H9 (cell line): Measurements from ENCODE around the gene IL3RA. TPM values are rescaled to one million over a fixed set of nuclear protein-coding genes. Genes with fewer than 3 reads are reported as not detected.

Experiments
- DNase-seq: peaks from one replicate; pipeline ENCODE4 v3.0.0-alpha.2; 2017
- H2AFZ ChIP-seq: one replicate; pipeline ENCODE4 v1.6.1; 2013; ENCODE audit warnings: mild to moderate bottlenecking, low read length, control low read depth, moderate library complexity
- H2AK5ac ChIP-seq: 2 replicates; pipeline ENCODE4 v1.6.1; 2013; ENCODE audit warnings: low read length, control low read depth, mixed read lengths; ENCODE audit not compliant: insufficient read length
- H2BK120ac ChIP-seq: one replicate; pipeline ENCODE4 v1.6.1; 2013; ENCODE audit warnings: low read depth, mild to moderate bottlenecking, low read length, control low read depth, inconsistent platforms; ENCODE audit not compliant: poor library complexity, severe bottlenecking
- H2BK12ac ChIP-seq: 2 replicates; pipeline ENCODE4 v1.6.1; 2013; ENCODE audit warnings: low read length, control low read depth, mixed read lengths, low read depth; ENCODE audit not compliant: insufficient read length
- H2BK15ac ChIP-seq: 2 replicates; pipeline ENCODE4 v1.6.1; 2013; ENCODE audit warnings: low read depth, low read length, control low read depth
- H2BK20ac ChIP-seq: one replicate; pipeline ENCODE4 v1.6.1; 2013; ENCODE audit warnings: low read depth, mild to moderate bottlenecking, low read length, control low read depth, inconsistent platforms; ENCODE audit not compliant: poor library complexity, severe bottlenecking
- H2BK5ac ChIP-seq: 2 replicates; pipeline ENCODE4 v1.6.1; 2013; ENCODE audit warnings: low read length, control low read depth, mixed read lengths; ENCODE audit not compliant: insufficient read length
- H3K14ac ChIP-seq: 2 replicates; pipeline ENCODE4 v1.6.1; 2013; ENCODE audit warnings: low read length, control low read depth; ENCODE audit not compliant: insufficient read depth
- H3K18ac ChIP-seq: 2 replicates; pipeline ENCODE4 v1.6.1; 2013; ENCODE audit warnings: low read depth, mild to moderate bottlenecking, mixed read lengths, low read length, control low read depth; ENCODE audit not compliant: insufficient read length
- H3K23ac ChIP-seq: 2 replicates; pipeline ENCODE4 v1.6.1; 2013; ENCODE audit warnings: low read length, control low read depth, mixed read lengths, low read depth; ENCODE audit not compliant: insufficient read length
- H3K23me2 ChIP-seq: 2 replicates; pipeline ENCODE4 v1.6.1; 2013; ENCODE audit warnings: low read depth, mild to moderate bottlenecking, mixed read lengths, low read length, control low read depth; ENCODE audit not compliant: insufficient read length, poor library complexity, severe bottlenecking
- H3K27ac ChIP-seq: 2 replicates; pipeline ENCODE4 v1.5.1; 2013; ENCODE audit warnings: low read length, control low read depth, mixed read lengths, low read depth; ENCODE audit not compliant: insufficient read length
- H3K27me3 ChIP-seq: 2 replicates; pipeline ENCODE4 v1.6.1; 2013; ENCODE audit warnings: low read length, control low read depth, inconsistent platforms; ENCODE audit not compliant: insufficient read depth
- H3K4ac ChIP-seq: 2 replicates; pipeline ENCODE4 v1.6.1; 2013; ENCODE audit warnings: low read depth, mild to moderate bottlenecking, control low read depth, inconsistent platforms, low read length, moderate library complexity
- H3K4me1 ChIP-seq: 2 replicates; pipeline ENCODE4 v1.6.1; 2013; ENCODE audit warnings: low read length, control low read depth, inconsistent platforms; ENCODE audit not compliant: insufficient read depth
- H3K4me2 ChIP-seq: 2 replicates; pipeline ENCODE4 v1.6.1; 2013; ENCODE audit warnings: low read length, control low read depth, mixed read lengths; ENCODE audit not compliant: insufficient read length, insufficient read depth
- H3K56ac ChIP-seq: 2 replicates; pipeline ENCODE4 v1.6.1; 2013; ENCODE audit warnings: low read depth, mild to moderate bottlenecking, mixed read lengths, low read length, control low read depth; ENCODE audit not compliant: insufficient read length
- H3K79me1 ChIP-seq: 2 replicates; pipeline ENCODE4 v1.6.1; 2013; ENCODE audit warnings: low read depth, mild to moderate bottlenecking, moderate library complexity, low read length, control low read depth, inconsistent platforms; ENCODE audit not compliant: insufficient read depth, poor library complexity, severe bottlenecking
- H3K79me2 ChIP-seq: 2 replicates; pipeline ENCODE4 v1.6.1; 2013; ENCODE audit warnings: low read length, control low read depth, inconsistent platforms; ENCODE audit not compliant: insufficient read depth
- H3K9ac ChIP-seq: 2 replicates; pipeline ENCODE4 v1.6.1; 2013; ENCODE audit warnings: low read length, control low read depth, mixed read lengths; ENCODE audit not compliant: insufficient read length; ENCODE audit errors: extremely low read depth
- H3K9me3 ChIP-seq: one replicate; pipeline ENCODE4 v1.6.1; 2013; ENCODE audit warnings: low read depth, low read length, inconsistent platforms; ENCODE audit not compliant: control insufficient read depth
- H3T11ph ChIP-seq: one replicate; pipeline ENCODE4 v1.6.1; 2013; ENCODE audit warnings: mild to moderate bottlenecking, low read length, control low read depth, inconsistent platforms
- H4K20me1 ChIP-seq: one replicate; pipeline ENCODE4 v1.6.1; 2013; ENCODE audit not compliant: control insufficient read depth, insufficient read length, insufficient read depth
- H4K5ac ChIP-seq: 2 replicates; pipeline ENCODE4 v1.6.1; 2013; ENCODE audit warnings: low read depth, mild to moderate bottlenecking, mixed read lengths, low read length, control low read depth; ENCODE audit not compliant: insufficient read length
- H4K8ac ChIP-seq: replicated peaks from 2 replicates; pipeline ENCODE4 v1.6.1; 2013; ENCODE audit warnings: low read length, control low read depth, mixed read lengths, low read depth; ENCODE audit not compliant: insufficient read length
- H4K91ac ChIP-seq: 2 replicates; pipeline ENCODE4 v1.6.1; 2013; ENCODE audit warnings: low read depth, mild to moderate bottlenecking, moderate library complexity, mixed read lengths, low read length, control low read depth; ENCODE audit not compliant: insufficient read length
- H3K27ac Mint-ChIP-seq, 3 experiments: 2 replicates in 2 of 3; 3 replicates in 1 of 3; pipeline ENCODE4 v1.8.0; 2020 to 2021; ENCODE audit warnings: mixed read lengths in 3 of 3, mild to moderate bottlenecking in 1 of 3, moderate library complexity in 1 of 3
- H3K27me3 Mint-ChIP-seq: 2 replicates; pipeline ENCODE4 v1.8.0; 2021; ENCODE audit warnings: low read depth, mild to moderate bottlenecking, moderate library complexity, mixed read lengths
- H3K36me3 Mint-ChIP-seq, 3 experiments: 2 replicates in 2 of 3; 3 replicates in 1 of 3; pipeline ENCODE4 v1.8.0; 2020 to 2021; ENCODE audit warnings: low read depth in 3 of 3, mixed read lengths in 3 of 3; ENCODE audit not compliant: insufficient read depth in 1 of 3
- H3K4me1 Mint-ChIP-seq, 2 experiments: 2 replicates each; pipeline ENCODE4 v1.8.0; 2020; ENCODE audit warnings: mixed read lengths in 2 of 2
- H3K4me3 Mint-ChIP-seq, 2 experiments: 2 replicates in 1 of 2; 3 replicates in 1 of 2; pipeline ENCODE4 v1.8.0; 2020 to 2021; ENCODE audit warnings: mild to moderate bottlenecking in 2 of 2, mixed read lengths in 2 of 2, moderate library complexity in 1 of 2
- H3K9me3 Mint-ChIP-seq, 2 experiments: 2 replicates in 1 of 2; 3 replicates in 1 of 2; pipeline ENCODE4 v1.8.0; 2020; ENCODE audit warnings: mild to moderate bottlenecking in 2 of 2, mixed read lengths in 2 of 2, moderate library complexity in 1 of 2
- CTCF ChIP-seq: fragments of 200-600 bp; sonication (generic); conservative IDR thresholded peaks from 3 replicates; pipeline ENCODE4 v1.8.0; 2021; ENCODE audit warnings: antibody characterized with exemption, mild to moderate bottlenecking
- WGBS: extraction: QIAGEN DNeasy Blood & Tissue Kit; methylation state at CpG from one replicate; pipeline ENCODE4 v1.1.7; 2013; ENCODE audit warnings: missing lambda C conversion rate, low lambda C conversion rate, mixed read lengths; ENCODE audit not compliant: insufficient read length; ENCODE audit errors: extremely low coverage; 5-methylcytosine and 5-hydroxymethylcytosine counted together
- total RNA-seq: library from RNA; stranded (reverse); gene quantifications from 2 replicates; pipeline ENCODE4 v1.2.1, GENCODE V29; 2021

IL3RA gene
- total RNA-seq, 1 experiment from 2014 or later, result 0.24 TPM

DNA sequence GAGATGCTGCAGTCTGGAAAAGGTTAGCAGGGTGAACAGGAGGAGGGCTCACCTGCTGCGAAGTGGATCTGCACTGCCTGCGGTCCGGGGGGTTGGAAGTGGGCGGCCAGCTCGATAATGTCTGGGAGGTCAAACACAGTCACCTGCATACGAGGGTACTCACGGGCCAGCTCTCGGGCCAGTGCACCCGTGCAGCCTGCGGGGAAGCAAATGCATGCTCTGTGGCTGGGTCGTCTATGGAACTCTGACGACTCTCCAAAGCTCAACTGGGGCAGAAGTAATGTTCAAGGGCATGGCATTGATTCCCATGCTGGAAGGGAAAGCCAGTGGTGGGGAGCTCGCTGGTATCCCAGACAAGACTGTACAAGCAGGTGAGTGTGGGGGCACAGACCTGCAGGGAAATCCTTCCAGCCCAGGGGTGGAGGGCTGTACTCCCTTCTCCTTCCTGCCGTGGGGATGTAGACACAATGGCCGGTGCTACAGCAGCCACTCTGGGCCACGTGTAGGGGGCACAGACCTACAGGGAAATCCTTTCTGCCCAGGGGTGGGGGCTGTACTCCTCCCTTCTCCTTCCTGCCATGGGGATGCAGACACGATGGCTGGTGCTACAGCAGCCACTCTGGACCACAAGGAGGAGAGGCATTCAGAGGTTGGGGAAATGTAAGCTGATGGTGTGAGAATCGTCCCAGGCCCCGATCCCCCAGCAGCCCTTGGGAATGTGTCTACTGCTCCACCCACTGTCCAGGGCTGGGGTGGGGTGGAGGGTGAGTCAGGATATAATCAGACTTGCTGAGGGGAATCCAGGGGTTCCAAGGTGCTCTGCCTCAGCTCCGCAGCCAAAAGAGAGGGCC is 81.6 kb downstream of the IL3RA start:
- H3K27me3 ChIP-seq, result no peaks in the 10 kb centered on the region
- Mint-ChIP-seq H3K4me1 (peaks cover 9 to 12% of the 10 kb centered on the region in 2 experiments), H3K9me3 (peaks cover 15 to 18% of the 10 kb centered on the region in 2 experiments), H3K27me3 (peaks cover 3% of the 10 kb centered on the region), H3K4me3 (no peak overlapping the region), H3K36me3 (peaks cover 44 to 56% (median 49%) of the 10 kb centered on the region in 3 experiments), H3K27ac (no peak overlapping the region)
- no peak for DNase-seq
- H3K4me2 ChIP-seq, result no peak overlapping the region
- no peak overlapping the region for H2BK12ac ChIP-seq
- H3K79me2 ChIP-seq, result no peaks in the 10 kb centered on the region
- H2AK5ac ChIP-seq, result no peak overlapping the region
- no peak for TF ChIP-seq CTCF
- H4K8ac ChIP-seq, result no peak overlapping the region
- H3K4me1 ChIP-seq, result no peaks in the 10 kb centered on the region
- no peak overlapping the region for H3K56ac ChIP-seq
- no peak overlapping the region for H4K5ac ChIP-seq
- no peaks in the 10 kb centered on the region for H3K79me1 ChIP-seq
- no peak overlapping the region for H2BK120ac ChIP-seq
- H2BK20ac ChIP-seq, result no peak overlapping the region
- WGBS, result no CpG with 5 or more reads among the region's 20 CpGs
- no peak overlapping the region for H2AFZ ChIP-seq
- no peaks in the 10 kb centered on the region for H3K23me2 ChIP-seq
- H3K27ac ChIP-seq, result no peak overlapping the region
- H3K23ac ChIP-seq, result no peak overlapping the region
- H3K4ac ChIP-seq, result no peak overlapping the region
- no peak overlapping the region for H4K91ac ChIP-seq
- no peak overlapping the region for H3T11ph ChIP-seq
- H4K20me1 ChIP-seq, result no peaks in the 10 kb centered on the region
- no peak overlapping the region for H3K14ac ChIP-seq
- no peak overlapping the region for H3K18ac ChIP-seq
- H2BK15ac ChIP-seq, result no peak overlapping the region
- peaks cover 17% of the 10 kb centered on the region for H3K9me3 ChIP-seq
- no peak overlapping the region for H3K9ac ChIP-seq
- no peak overlapping the region for H2BK5ac ChIP-seq
